ENCODE results near the gene KICS2. TPM values are rescaled to one million over a fixed set of nuclear protein-coding genes. Genes with fewer than 3 reads are reported as not detected.

KICS2 gene
- polyA plus RNA-seq, 3 donors: 2.7 to 5.5 (median 3.5) TPM

- DNase-seq: peak; percentile 5 to 71 (median 21)
- Histone ChIP-seq H2AFZ (ENCODE audit: insufficient read depth, low read depth, low read length, poor library complexity, severe bottlenecking) (peak overlapping the region; percentile 51), H3K36me3 (replicated peaks in 1 of 2; ENCODE audit: control insufficient read depth in 1 of 2, insufficient read depth in 2 of 2, low read length in 2 of 2) (no peaks in the 10 kb centered on the region), H3K79me2 (ENCODE audit: insufficient read depth, low read length) (no peaks in the 10 kb centered on the region), H3K9ac (ENCODE audit: insufficient read depth, low read length, poor library complexity, severe bottlenecking) (no peak overlapping the region), H3K27ac (ENCODE audit: low read depth in 1 of 2, low read length in 2 of 2) (no peak overlapping the region), H3K4me2 (replicated peaks; ENCODE audit: extremely low read depth, low read length, poor library complexity, severe bottlenecking) (no peak overlapping the region), H3K9me3 (replicated peaks in 1 of 2; ENCODE audit: control insufficient read depth in 1 of 2, insufficient read depth in 1 of 2, low read length in 2 of 2) (no peaks in the 10 kb centered on the region), H3K4me1 (ENCODE audit: control insufficient read depth in 1 of 2, insufficient read depth in 2 of 2, low read length in 2 of 2) (peaks cover 0 to 2% of the 10 kb centered on the region in 2 donors), H3K4me3 (replicated peaks in 1 of 3; ENCODE audit: low read depth in 2 of 3, low read length in 3 of 3) (no peak overlapping the region), H4K20me1 (ENCODE audit: insufficient read depth, low read length) (no peaks in the 10 kb centered on the region), H3K27me3 (ENCODE audit: control insufficient read depth in 2 of 2, insufficient read depth in 2 of 2, low read length in 2 of 2) (no peaks in the 10 kb centered on the region)
- Mint-ChIP-seq H3K4me1 (peaks cover 13% of the 10 kb centered on the region), H3K4me3 (no peak overlapping the region), H3K27me3 (ENCODE audit: low read depth in 3 of 3) (peaks cover 0 to 4% (median 1%) of the 10 kb centered on the region in 3 donors), H3K36me3 (no peaks in the 10 kb centered on the region), H3K27ac (peak overlapping the region in 4 of 7 donors; percentile 6 to 69 (median 44)), H3K9me3 (no peaks in the 10 kb centered on the region)
- no peak for TF ChIP-seq CTCF (IDR thresholded peaks at IDR 0.05)
- intact Hi-C loops (cut with micrococcal nuclease): no loop called here
- WGBS (ENCODE audit: insufficient coverage): no CpG with 5 or more reads among the region's 3 CpGs
These were observed 30.6 kb upstream of the KICS2 start for GRCh38 chr12:64252681-64253080.

DNA sequence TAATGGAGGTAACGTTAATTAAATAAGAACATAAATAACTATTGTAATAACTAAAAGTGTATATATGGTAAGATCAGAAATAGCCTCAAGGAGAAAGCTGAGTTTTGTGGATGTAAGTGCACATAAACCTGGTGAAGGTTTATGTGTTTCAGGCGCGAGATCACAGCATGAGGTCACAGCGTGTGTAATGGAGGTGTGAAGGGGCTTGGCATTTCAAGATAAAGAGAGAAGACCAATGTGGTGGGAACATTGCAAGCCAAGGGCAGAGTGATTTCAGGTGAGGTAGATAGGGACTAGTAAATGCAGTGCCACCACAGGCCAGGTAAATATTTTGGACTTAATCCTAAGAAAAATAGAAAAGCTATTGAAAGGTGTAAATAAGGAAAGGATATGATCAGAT lies 21.7 kb upstream of the KICS2 start:
- H3K27me3 ChIP-seq (ENCODE audit: control insufficient read depth in 2 of 2, insufficient read depth in 2 of 2, low read length in 2 of 2): no peaks in the 10 kb centered on the region
- intact Hi-C loops (cut with micrococcal nuclease): loop anchor here in 1 of 2 donors (10.0 kb wide), 1 partner anchor 139 kb away; no protein-coding TSS in a partner anchor
- Mint-ChIP-seq H3K4me1 (no peaks in the 10 kb centered on the region), H3K9me3 (no peaks in the 10 kb centered on the region), H3K27me3 (ENCODE audit: low read depth in 3 of 3) (peaks cover 0 to 4% (median 3%) of the 10 kb centered on the region in 3 donors), H3K4me3 (no peak overlapping the region), H3K36me3 (no peaks in the 10 kb centered on the region), H3K27ac (peak overlapping the region in 1 of 7 donors; percentile 68)
- H3K79me2 ChIP-seq (ENCODE audit: insufficient read depth, low read length): no peaks in the 10 kb centered on the region
- TF ChIP-seq CTCF (IDR thresholded peaks at IDR 0.05): no peak
- H3K27ac ChIP-seq (ENCODE audit: low read depth in 1 of 2, low read length in 2 of 2): no peak overlapping the region
- DNase-seq: no peak
- no peaks in the 10 kb centered on the region for H3K9me3 ChIP-seq (replicated peaks in 1 of 2; ENCODE audit: control insufficient read depth in 1 of 2, insufficient read depth in 1 of 2, low read length in 2 of 2)
- H2AFZ ChIP-seq (ENCODE audit: insufficient read depth, low read depth, low read length, poor library complexity, severe bottlenecking): no peak overlapping the region
- no peaks in the 10 kb centered on the region for H4K20me1 ChIP-seq (ENCODE audit: insufficient read depth, low read length)
- no peaks in the 10 kb centered on the region for H3K36me3 ChIP-seq (replicated peaks in 1 of 2; ENCODE audit: control insufficient read depth in 1 of 2, insufficient read depth in 2 of 2, low read length in 2 of 2)
- no peaks in the 10 kb centered on the region for H3K4me1 ChIP-seq (ENCODE audit: control insufficient read depth in 1 of 2, insufficient read depth in 2 of 2, low read length in 2 of 2)
- no peak overlapping the region for H3K4me2 ChIP-seq (replicated peaks; ENCODE audit: extremely low read depth, low read length, poor library complexity, severe bottlenecking)
- 97% methylated on average over 3 of the region's 4 CpGs for WGBS (ENCODE audit: insufficient coverage)
- H3K4me3 ChIP-seq (replicated peaks in 1 of 3; ENCODE audit: low read depth in 2 of 3, low read length in 3 of 3): no peak overlapping the region
- no peak overlapping the region for H3K9ac ChIP-seq (ENCODE audit: insufficient read depth, low read length, poor library complexity, severe bottlenecking)
